Astrocyte of the cerebellum (primary cell): ENCODE measurements around the gene PPARD.
"Not testable (repeated sequence)": the region's sequence is repeated elsewhere in the genome, so short reads cannot be mapped to it uniquely, and the experiment has no call there.

ENCODE experiments used
- DNase-seq: peaks from one replicate; pipeline ENCODE4 v3.0.0-alpha.2; 2011; ENCODE audit warnings: low read depth
- H3K4me3 ChIP-seq: 2 replicates; pipeline ENCODE4 v1.5.1; 2011; ENCODE audit warnings: mild to moderate bottlenecking, low read depth, low read length, moderate library complexity
- CTCF ChIP-seq: IDR thresholded peaks from 2 replicates; pipeline ENCODE4 v1.5.1; 2012; ENCODE audit warnings: low read length, low read depth, moderate library complexity, mild to moderate bottlenecking; ENCODE audit errors: missing control alignments
- in situ Hi-C: cut with HindIII; loops from 2 replicates; pipeline ENCODE4 v1.10.0; 2017; ENCODE audit warnings: low sequenced_read_pairs

The PPARD gene

GRCh38 chr6:35327349-35328027 lies 14.9 kb upstream of the PPARD start:
- peak; percentile 77 for TF ChIP-seq CTCF
- no peak for DNase-seq
- in situ Hi-C loops, result no loop called here

GRCh38 chr6:35328108-35328723 lies 14.1 kb upstream of the PPARD start:
- DNase-seq, result no peak
- no peak overlapping the region for H3K4me3 ChIP-seq
- in situ Hi-C loops, result no loop called here
- no peak for TF ChIP-seq CTCF

More at GRCh38 chr6:35327349-35328027, 14.9 kb upstream of the PPARD start:
- no peak overlapping the region for H3K4me3 ChIP-seq

GRCh38 chr6:35328965-35329364 lies 13.4 kb upstream of the PPARD start:
- H3K4me3 ChIP-seq, DNase-seq, in situ Hi-C loops: not testable (repeated sequence)

- in situ Hi-C loops, result no loop called here
- no peak for DNase-seq
- no peak for TF ChIP-seq CTCF
- H3K4me3 ChIP-seq, result no peak overlapping the region
Measured at GRCh38 chr6:35330541-35331119, 11.7 kb upstream of the PPARD start.

GRCh38 chr6:35332074-35332887 lies 10.1 kb upstream of the PPARD start:
- in situ Hi-C loops, H3K4me3 ChIP-seq, DNase-seq: not testable (repeated sequence)

GRCh38 chr6:35341557-35341956 lies 801 bp upstream of the PPARD start:
- TF ChIP-seq CTCF, result no peak
- DNase-seq, result no peak
- in situ Hi-C loops, result loop anchor here (5.0 kb wide), 1 partner anchor 101 kb away; no protein-coding TSS in a partner anchor
- H3K4me3 ChIP-seq, result no peak overlapping the region

GRCh38 chr6:35343092-35343834 lies 905 bp downstream of the PPARD start:
- in situ Hi-C loops, result loop anchor here (5.0 kb wide), 1 partner anchor 99 kb away; no protein-coding TSS in a partner anchor

More at GRCh38 chr6:35343092-35343834, 905 bp downstream of the PPARD start:
- peak overlapping the region; percentile 52 for H3K4me3 ChIP-seq
- TF ChIP-seq CTCF, result no peak
- DNase-seq, result no peak
